Measurements from ENCODE around the gene TMSB10.
"Not testable (repeated sequence)": the region's sequence is repeated elsewhere in the genome, so short reads cannot be mapped to it uniquely, and the experiment has no call there.

Gene TMSB10

DNA sequence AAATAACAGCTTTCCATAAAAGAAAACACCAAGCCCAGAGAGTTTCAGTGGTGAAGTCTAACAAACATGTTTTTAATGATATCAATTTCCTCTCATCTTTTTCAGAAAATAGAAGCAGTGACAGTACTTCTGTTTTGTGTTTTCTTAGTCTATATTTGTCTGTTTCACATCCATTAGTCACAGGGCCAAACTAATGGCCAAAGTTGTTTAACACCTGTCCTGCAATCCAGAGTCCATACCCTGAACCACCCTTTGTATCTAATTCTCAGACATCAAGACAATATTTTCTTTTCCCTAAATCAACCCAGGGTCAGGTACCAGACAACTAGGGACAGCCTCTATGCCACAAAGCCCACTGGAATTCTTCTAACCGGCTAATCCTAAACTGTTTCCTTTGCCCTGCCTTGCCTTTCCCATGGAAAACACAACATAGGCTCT lies 25.9 kb downstream of the TMSB10 start:
- DNase-seq (ENCODE audit: low read depth in 4 of 4, low spot score in 1 of 4): no peak

DNA sequence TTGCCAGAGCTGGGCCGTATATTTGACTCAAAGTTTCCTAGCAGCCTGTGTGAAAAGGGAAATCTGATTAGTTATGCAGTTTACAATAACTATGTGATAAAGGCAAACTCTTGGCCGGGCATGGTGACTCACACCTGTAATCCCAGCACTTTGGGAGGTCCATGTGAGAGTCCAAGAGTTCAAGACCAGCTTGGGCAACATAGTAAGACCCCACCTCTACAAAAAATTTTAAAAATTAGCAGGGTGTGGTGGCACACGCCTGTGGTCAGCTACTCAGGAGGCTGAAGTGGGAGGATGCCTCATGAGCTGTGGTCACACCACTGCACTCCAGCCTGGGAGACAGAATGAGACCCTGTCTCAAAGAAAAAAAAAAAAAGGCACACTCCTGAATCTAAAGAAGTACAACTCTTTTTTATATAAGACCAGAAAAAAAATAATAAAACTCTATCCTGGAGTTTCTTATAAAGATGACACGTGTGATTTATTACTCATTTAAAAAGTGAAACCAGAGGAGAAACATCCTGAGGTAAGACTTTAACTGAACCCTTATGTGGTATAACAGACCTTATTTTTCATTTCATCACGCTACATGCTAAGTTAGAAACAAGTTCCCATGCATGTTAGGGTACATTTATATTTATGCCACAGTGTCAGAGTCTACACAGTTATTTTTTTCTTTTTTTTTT lies 32.9 kb downstream of the TMSB10 start:
- peak in 2 of 4 experiments; percentile 37 to 45 for DNase-seq (ENCODE audit: low read depth in 4 of 4, low spot score in 1 of 4)

DNA sequence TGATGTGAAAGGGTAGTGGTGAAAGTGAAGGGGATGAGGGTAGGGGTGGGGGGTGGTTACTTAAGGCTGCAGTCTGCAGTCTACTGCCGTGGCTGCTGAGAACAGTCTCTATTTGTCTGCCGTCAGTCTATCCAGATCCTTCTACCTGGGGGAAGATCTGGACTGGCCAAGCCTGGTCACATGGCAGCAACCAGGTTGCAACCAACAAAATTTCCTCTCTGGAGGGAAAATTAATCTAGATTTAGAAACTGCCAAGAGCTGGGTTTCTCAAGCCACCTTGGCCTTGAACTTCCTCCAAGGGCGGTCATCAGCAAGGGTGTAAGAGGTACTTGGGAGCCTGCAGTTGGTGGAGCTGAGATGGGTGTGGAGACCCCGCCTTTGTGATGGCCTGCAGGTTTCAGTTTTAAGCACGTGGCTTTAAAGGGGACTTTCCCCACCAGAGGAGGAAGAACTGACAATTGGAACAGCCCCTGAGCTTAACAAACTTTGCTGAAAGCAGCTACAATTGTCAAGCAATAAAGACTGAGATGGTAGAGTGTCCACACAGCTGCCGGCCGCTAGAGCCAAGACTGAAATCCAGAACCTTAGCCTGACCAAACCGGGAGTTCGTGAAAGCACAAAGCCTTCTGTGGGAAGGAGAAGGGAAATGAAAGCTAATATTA lies 34.1 kb downstream of the TMSB10 start:
- DNase-seq (ENCODE audit: low read depth in 4 of 4, low spot score in 1 of 4): peak in 2 of 4 experiments; percentile 43 to 64

DNA sequence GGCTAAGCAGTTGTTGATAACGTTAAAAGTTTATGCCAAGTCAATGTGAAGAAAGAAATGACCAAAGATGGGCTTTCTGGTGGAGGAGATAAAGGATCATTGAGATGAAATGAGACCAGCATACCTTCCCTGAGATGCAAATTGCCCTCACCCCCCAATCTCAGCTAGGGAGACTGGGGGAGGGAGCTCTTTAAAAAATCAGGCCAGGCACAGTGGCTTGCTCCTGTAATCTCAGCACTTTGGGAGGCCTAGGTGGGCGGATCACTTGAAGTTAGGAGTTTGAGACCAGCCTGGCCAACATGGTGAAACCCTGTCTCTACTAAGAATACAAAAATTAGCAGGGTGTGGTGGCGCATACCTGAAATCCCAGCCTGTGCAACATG lies 34.6 kb downstream of the TMSB10 start:
- no peak for DNase-seq (ENCODE audit: low read depth in 4 of 4, low spot score in 1 of 4)

DNA sequence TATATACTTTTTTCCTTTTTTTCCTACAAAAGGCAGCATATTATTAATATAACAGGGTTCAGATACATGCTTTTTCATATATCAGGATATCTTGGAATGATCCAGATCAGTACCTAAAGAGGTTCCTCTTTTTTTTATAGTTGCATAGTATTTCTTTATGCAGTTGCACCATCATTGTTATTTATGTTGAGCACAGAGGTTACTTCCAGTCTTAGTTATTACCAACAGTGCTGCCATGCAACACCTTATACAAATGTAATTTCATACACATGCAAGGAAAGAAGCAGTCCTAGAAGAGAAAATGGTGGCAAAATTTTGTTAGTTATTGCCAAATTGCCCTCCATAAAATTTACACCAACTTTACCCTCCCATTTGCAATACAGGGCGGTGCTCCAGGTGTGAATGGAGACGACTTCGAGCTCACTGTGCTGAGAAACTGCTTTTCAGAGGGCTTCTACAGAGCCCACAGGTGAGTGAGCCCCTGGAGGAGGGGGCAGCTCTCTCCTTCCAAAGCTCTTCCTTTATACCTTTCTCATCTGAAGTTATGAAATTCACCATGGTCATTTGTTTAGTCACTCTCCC lies 35.5 kb downstream of the TMSB10 start:
- no peak for DNase-seq (ENCODE audit: low read depth in 4 of 4, low spot score in 1 of 4)

DNA sequence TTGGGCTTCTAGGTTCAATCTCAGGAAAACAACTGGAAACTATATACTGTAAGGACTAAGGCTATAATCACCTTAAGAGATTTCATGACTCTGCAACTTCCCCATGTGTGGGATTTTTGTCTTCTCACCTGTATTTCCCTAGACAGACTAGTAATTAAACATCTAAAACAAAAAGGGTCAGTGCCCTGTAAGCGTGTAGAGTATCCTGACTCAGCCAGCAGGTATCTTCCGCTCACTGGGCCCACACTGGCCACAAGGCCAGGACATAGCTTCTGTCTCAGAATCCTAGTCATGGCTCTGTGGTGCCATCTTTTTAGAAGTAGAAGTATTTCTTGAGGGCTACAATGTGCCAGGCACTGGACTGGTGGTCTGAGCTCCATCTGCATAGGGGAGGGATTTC lies 36.7 kb downstream of the TMSB10 start:
- no peak for DNase-seq (ENCODE audit: low read depth in 4 of 4, low spot score in 1 of 4)

DNA sequence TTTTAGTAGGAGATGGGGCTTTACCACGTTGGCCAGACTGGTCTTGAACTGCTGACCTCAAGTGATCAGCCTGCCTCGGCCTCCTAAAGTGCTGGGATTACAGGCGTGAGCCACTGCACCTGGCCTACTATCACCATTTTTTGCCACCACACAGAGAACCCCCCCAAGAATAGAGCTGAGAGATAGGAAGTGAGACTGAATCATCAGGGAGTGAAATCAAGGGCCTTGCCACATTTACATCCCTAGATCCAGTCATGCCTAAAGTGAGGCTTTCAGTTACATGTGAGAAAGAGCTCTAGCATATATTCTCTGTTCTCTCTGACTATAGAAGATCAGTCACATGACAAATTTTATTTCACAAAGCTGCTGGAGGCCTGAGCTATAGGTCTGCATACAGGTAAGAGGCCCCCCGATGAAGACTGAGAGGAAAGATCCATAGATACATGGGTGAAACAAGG lies 37.5 kb downstream of the TMSB10 start:
- DNase-seq (ENCODE audit: low read depth in 4 of 4, low spot score in 1 of 4): no peak

DNA sequence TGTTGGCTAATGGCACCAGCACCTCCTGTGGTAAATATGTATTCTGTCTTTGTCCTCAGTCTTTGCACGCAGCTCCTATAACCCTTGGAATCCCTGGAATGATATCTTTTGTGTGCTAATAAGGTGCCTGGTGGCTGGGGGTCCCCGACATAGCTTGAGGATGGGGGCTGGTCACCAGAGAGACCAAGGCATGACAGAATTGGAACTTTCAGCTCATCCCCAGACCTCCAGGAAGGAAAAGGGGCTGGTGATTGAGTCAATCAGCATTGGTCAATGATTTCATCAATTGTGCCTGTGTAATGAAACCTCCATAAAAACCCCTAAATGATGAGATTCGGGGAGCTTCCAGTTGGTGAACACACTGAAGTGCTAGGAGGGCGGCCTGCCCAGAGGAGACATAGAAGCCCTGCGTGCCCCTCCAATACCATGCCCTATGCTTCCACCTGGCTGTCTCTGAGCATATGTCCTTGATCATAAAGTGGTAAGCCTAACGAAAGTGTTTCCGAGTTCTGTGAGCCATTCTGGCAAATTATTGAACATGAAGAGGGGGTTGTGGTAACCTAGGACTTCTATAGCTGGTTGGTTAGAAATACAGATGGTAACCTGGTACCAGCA lies 38.9 kb downstream of the TMSB10 start:
- no peak for DNase-seq (ENCODE audit: low read depth in 4 of 4, low spot score in 1 of 4)

DNA sequence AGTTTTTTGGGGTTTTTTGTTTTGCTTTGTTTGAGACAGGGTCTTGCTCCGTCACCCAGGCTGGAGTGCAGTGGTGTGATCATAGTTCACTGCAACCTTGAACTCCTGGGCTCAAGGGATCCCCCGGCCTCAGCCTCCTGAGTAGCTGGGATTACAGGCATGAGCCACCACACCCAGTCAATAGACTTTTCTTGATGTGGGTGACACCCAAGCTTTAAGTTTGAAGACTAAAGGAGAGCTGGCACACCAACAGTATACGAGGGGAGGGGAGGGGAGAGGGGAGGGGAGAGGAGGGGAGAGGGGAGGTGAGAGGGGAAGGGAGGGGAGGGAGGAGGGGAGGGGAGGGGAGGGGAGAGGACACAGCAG lies 40.4 kb downstream of the TMSB10 start:
- DNase-seq (ENCODE audit: low read depth in 4 of 4, low spot score in 1 of 4): not testable (repeated sequence)

DNA sequence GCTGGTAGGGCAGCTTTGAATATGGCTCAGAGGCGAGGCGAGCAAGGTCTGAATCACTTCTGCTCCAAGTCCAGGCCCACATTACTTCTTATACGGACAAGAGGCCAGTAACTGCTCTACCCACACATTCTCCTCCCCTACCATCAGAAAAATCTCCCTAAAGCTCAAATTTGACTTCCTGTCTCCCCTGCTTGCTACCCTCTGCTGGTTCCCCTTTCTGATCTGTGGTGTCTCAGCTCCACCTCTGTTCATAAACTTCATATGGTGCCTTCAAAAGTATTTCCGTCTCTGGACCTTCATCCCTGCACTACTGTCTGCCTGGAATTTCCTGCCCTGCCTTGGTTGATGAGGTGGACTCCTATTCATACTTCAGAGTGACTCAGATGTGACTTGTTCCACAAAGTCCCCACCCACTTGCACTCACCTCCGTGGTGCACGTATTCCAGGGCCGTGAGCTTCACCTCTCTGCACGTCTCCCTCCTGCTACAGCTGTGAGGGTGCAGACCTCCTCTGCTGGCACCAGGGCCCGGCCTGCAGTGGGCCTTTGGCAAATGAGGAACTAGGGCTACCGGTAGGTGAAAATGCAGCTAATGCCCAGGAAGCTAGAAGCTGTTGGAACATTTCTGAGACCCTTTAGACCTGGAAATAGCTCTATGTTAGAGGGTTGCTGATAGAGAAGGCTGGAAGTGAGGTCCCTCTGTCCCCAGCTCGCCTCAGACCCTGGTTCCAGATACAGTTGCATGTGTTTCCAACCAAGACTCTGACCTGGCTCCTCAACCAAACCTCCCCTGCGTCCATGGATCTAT lies 41.0 kb downstream of the TMSB10 start:
- peak in 3 of 4 experiments; percentile 46 to 68 (median 50) for DNase-seq (ENCODE audit: low read depth in 4 of 4, low spot score in 1 of 4)

DNA sequence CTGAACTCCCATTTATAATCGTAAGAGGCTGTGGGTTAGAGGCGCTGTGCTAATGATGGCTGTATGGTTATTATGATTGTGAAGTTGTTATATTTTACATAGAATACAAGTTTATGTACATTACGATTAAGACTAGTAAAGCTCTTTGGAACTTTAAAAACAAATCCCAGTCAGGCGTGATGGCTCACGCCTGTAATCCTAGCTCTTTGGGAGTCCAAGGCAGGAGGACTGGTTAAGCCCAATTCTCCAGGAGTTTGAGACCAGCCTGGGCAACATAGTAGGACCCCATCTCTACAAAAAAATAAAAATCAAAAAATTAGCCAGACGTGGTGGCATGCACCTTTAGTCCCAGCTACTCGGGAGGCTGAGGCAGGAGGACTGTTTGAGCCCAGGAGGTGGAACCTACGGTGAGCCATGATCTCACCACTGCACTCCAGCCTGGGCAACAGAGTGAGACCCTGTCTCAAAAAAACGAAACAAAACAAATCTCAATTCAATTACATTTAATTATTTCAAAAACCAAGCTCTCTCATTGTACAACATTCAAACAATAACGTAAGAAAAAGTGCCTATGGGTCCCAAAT lies 41.6 kb downstream of the TMSB10 start:
- no peak for DNase-seq (ENCODE audit: low read depth in 4 of 4, low spot score in 1 of 4)

DNA sequence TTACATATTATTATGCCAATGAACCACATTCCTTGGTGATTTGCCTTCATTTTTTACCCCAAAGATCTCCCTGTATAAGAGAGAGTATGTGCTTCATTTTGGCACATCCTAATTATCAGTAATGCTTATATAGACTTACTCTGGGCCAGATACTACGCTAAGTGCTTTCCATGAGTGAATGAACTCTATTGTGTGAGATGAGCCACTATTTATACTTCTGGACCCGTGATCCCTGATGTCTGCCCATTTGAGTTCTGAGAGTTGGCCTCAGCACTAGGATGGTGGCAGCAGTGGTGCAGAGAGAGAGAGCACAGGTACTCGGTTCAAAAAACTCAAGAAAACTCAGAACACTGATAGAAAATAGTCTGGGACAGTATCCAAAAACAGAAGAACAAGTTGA lies 48.1 kb downstream of the TMSB10 start:
- DNase-seq (ENCODE audit: low read depth in 4 of 4, low spot score in 1 of 4): no peak

DNA sequence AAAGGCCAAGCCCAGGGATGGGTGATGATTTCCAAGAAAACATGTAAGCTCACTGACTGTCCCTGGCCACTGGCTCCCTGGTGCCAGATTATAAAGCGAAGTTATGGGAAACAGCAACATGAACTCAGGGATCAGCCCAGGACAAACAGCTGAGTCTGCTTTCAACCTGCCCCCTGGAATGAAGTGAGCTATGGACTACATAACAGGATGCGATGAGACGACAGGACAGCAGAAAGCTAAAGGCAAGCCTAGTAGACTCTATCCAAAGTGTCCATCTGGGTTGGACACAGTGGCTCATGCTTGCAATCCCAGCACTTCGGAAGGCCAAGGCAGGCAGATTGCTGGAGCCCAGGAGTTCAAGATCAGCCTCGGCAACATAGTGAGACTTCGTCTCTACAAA lies 48.9 kb downstream of the TMSB10 start:
- DNase-seq (ENCODE audit: low read depth in 4 of 4, low spot score in 1 of 4): no peak

Measured in stimulated activated CD4-positive, alpha-beta T cell treated with anti-CD3 and anti-CD28 coated beads, Interleukin-1b, Interleukin-23, amount 100 ng/mL, for 24 hours (primary cell).